Activated naive CD4-positive, alpha-beta T cell treated with anti-CD3 and anti-CD28 coated beads for 36 hours (primary cell): Measurements from ENCODE around the gene AURKA. TPM values are rescaled to one million over a fixed set of nuclear protein-coding genes. Genes with fewer than 3 reads are reported as not detected.
"Not testable (repeated sequence)": the region's sequence is repeated elsewhere in the genome, so short reads cannot be mapped to it uniquely, and the experiment has no call there.

Experiments
- CTCF ChIA-PET: fragments of 350-600 bp; sonication (Branson Sonifier 250); formaldehyde crosslinking; loops from one replicate; lab custom pipeline; 2021; ENCODE audit warnings: antibody characterized with exemption; lab: Charles Lee
- DNase-seq: peaks from one replicate; pipeline ENCODE4 v3.0.0-alpha.2; 2020
- H3K27ac Mint-ChIP-seq: one replicate; pipeline ENCODE4 v1.8.0; 2021; ENCODE audit warnings: mild to moderate bottlenecking, mixed read lengths
- H3K27me3 Mint-ChIP-seq: one replicate; pipeline ENCODE4 v1.8.0; 2021; ENCODE audit warnings: low read depth, mixed read lengths
- H3K36me3 Mint-ChIP-seq: one replicate; pipeline ENCODE4 v1.8.0; 2021; ENCODE audit warnings: low read depth, mixed read lengths
- H3K4me1 Mint-ChIP-seq: one replicate; pipeline ENCODE4 v1.8.0; 2021; ENCODE audit warnings: low read depth, mixed read lengths
- H3K4me3 Mint-ChIP-seq: one replicate; pipeline ENCODE4 v1.8.0; 2021; ENCODE audit warnings: mild to moderate bottlenecking, moderate library complexity, mixed read lengths
- H3K9me3 Mint-ChIP-seq: one replicate; pipeline ENCODE4 v1.8.0; 2021; ENCODE audit warnings: mixed read lengths
- intact Hi-C: fragments of 100-400 bp; cut with micrococcal nuclease; formaldehyde crosslinking; loops from one replicate; pipeline ENCODE4 v1.15.1; 2023
- total RNA-seq, 2 experiments: library from RNA; stranded (reverse); gene quantifications; one replicate each; pipeline ENCODE4 v1.2.3, GENCODE V29; 2021

Gene AURKA
- total RNA-seq, 2 experiments from 2014 or later, result 115 to 121 TPM

- H3K4me1 Mint-ChIP-seq, result peaks cover 31% of the 10 kb centered on the region
- H3K4me3 Mint-ChIP-seq, result no peak overlapping the region
- no peaks in the 10 kb centered on the region for H3K27me3 Mint-ChIP-seq
- no peaks in the 10 kb centered on the region for H3K9me3 Mint-ChIP-seq
- peaks cover 52% of the 10 kb centered on the region for H3K36me3 Mint-ChIP-seq
- CTCF ChIA-PET, result no interaction called here
- intact Hi-C loops, result no loop called here
- DNase-seq, result no peak
- no peak overlapping the region for H3K27ac Mint-ChIP-seq
Measured at GRCh38 chr20:56406910-56407309, 14.9 kb upstream of the AURKA start.

DNA sequence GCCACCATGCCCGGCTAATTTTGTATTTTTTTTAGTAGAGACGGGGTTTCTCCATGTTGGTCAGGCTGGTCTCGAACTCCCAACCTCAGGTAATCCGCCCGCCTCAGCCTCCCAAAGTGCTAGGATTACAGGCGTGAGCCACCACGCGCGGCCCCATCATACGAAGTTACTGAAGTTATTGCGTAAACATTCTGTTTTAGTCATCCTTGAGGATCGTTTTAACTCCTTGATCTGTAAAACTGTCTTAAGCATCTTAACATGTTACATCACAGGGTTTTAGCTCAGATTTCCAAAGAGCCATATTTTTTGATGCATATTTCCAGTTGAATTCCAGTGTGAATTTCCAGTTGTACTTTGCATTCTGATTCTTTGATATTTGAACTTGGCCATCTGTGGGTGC lies 13.3 kb upstream of the AURKA start:
- peak overlapping the region; percentile 24 for H3K27ac Mint-ChIP-seq
- peaks cover 57% of the 10 kb centered on the region for H3K36me3 Mint-ChIP-seq
- H3K27me3 Mint-ChIP-seq, H3K9me3 Mint-ChIP-seq, intact Hi-C loops, H3K4me3 Mint-ChIP-seq, DNase-seq: not testable (repeated sequence)
- CTCF ChIA-PET, result interaction anchor here (0.8 kb wide), 1 partner anchor 10 kb away, joined by 3 read pairs; no protein-coding TSS in a partner anchor
- H3K4me1 Mint-ChIP-seq, result peaks cover 19% of the 10 kb centered on the region

DNA sequence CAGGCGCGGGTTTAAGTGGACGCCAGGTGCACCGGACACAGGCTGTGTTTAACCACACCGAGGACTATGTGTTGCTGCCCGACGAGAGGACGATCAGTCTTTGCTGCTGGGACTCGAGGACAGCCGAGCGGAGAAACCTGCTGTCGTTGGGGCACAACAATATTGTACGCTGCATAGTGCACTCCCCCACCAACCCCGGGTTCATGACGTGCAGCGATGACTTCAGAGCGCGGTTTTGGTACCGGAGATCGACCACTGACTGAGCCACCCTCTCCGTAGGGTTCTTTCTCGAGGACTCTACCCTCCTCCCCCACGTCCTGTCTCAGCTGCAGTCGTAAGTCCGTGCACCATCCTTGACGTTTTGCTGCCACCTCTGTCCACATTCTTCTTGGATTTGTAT lies 11.4 kb upstream of the AURKA start:
- peak overlapping the region; percentile 41 for H3K27ac Mint-ChIP-seq
- DNase-seq, result no peak

DNA sequence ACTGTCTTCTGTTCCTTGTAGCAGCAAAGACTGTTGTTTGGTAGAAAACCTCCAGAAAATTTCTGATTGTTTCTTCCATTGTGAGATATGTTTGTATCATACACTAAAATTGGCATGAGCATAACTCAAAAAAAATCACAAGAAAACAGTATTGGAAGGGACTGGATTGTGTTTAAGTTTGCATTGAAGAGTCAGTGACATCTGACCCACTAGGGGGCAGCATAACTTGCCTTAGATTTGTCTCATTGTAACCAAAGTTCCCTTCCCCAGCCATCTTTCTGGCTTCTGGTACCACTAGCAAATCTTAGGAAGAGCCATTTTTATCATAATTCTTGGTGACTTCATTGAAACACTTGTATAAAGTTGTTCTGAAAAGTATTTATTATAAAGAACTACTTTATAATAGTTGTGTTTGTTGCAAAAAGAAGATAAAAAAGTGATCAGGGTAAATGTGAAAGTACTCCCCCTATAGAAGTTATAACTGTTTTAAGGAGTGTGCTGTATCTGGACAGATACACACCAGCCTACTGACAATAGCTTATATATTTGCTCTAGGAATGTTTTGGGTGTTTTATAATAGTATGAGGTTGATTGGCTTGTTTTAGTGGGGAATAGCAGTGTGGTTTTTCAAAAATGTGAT lies 8.1 kb upstream of the AURKA start:
- Mint-ChIP-seq H3K36me3 (peaks cover 62% of the 10 kb centered on the region), H3K4me3 (no peak overlapping the region), H3K9me3 (no peaks in the 10 kb centered on the region), H3K27ac (no peak overlapping the region), H3K4me1 (peaks cover 26% of the 10 kb centered on the region), H3K27me3 (no peaks in the 10 kb centered on the region)
- CTCF ChIA-PET, result interaction anchor here (0.9 to 1.5 kb wide), 6 partner anchors 12 to 91 kb away, joined by 3 to 6 read pairs (median 4); partner anchors contain the start of genes CASS4 and RTF2
- intact Hi-C loops, result loop anchor here (5.0 kb wide), 1 partner anchor 102 kb away; no protein-coding TSS in a partner anchor
- DNase-seq, result peak; percentile 80

More for the DNA sequence above, 11.4 kb upstream of the AURKA start:
- peaks cover 23% of the 10 kb centered on the region for H3K4me1 Mint-ChIP-seq
- H3K27me3 Mint-ChIP-seq, result no peaks in the 10 kb centered on the region
- CTCF ChIA-PET, result no interaction called here
- intact Hi-C loops, result loop anchor here (5.0 kb wide), 1 partner anchor 99 kb away; no protein-coding TSS in a partner anchor
- H3K36me3 Mint-ChIP-seq, result peaks cover 64% of the 10 kb centered on the region
- H3K9me3 Mint-ChIP-seq, result no peaks in the 10 kb centered on the region
- H3K4me3 Mint-ChIP-seq, result no peak overlapping the region

- peaks cover 40% of the 10 kb centered on the region for H3K4me1 Mint-ChIP-seq
- CTCF ChIA-PET, result interaction anchor here (0.7 to 1.3 kb wide), 3 partner anchors 18 to 44 kb away, joined by 3 to 4 read pairs (median 3); no protein-coding TSS in a partner anchor
Measured at GRCh38 chr20:56395166-56395565, 3.2 kb upstream of the AURKA start.

GRCh38 chr20:56393653-56394052 lies 1.6 kb upstream of the AURKA start:
- no peaks in the 10 kb centered on the region for H3K9me3 Mint-ChIP-seq
- no peaks in the 10 kb centered on the region for H3K27me3 Mint-ChIP-seq
- intact Hi-C loops, result no loop called here
- no peak for DNase-seq
- H3K4me3 Mint-ChIP-seq, result no peak overlapping the region
- H3K36me3 Mint-ChIP-seq, result peaks cover 57% of the 10 kb centered on the region
- H3K27ac Mint-ChIP-seq, result no peak overlapping the region
- H3K4me1 Mint-ChIP-seq, result peaks cover 34% of the 10 kb centered on the region
- CTCF ChIA-PET, result interaction anchor here (0.9 to 1.1 kb wide), 2 partner anchors 18 to 44 kb away, joined by 3 read pairs; partner anchors contain the start of gene CASS4

More at GRCh38 chr20:56395166-56395565, 3.2 kb upstream of the AURKA start:
- no peak overlapping the region for H3K27ac Mint-ChIP-seq
- intact Hi-C loops, result no loop called here
- no peaks in the 10 kb centered on the region for H3K27me3 Mint-ChIP-seq
- no peak for DNase-seq
- no peak overlapping the region for H3K4me3 Mint-ChIP-seq
- peaks cover 55% of the 10 kb centered on the region for H3K36me3 Mint-ChIP-seq
- H3K9me3 Mint-ChIP-seq, result no peaks in the 10 kb centered on the region

- Mint-ChIP-seq H3K4me3 (no peak overlapping the region), H3K9me3 (no peaks in the 10 kb centered on the region), H3K4me1 (peaks cover 34% of the 10 kb centered on the region), H3K27me3 (no peaks in the 10 kb centered on the region), H3K27ac (no peak overlapping the region), H3K36me3 (peaks cover 58% of the 10 kb centered on the region)
- DNase-seq, result peak; percentile 32
- intact Hi-C loops, result loop anchor here (1.0 kb wide), 5 partner anchors 19 to 123 kb away; partner anchors contain the start of genes CASS4, FAM210B and RTF2
- CTCF ChIA-PET, result interaction anchor here (0.9 to 1.1 kb wide), 3 partner anchors 19 to 71 kb away, joined by 3 to 4 read pairs (median 3); partner anchors contain the start of gene CASS4
Measured at GRCh38 chr20:56392881-56393482, 967 bp upstream of the AURKA start.

GRCh38 chr20:56391596-56392131 lies 351 bp downstream of the AURKA start:
- intact Hi-C loops, result loop anchor here (1.0 kb wide), 5 partner anchors 21 to 125 kb away; partner anchors contain the start of genes CASS4, FAM210B and RTF2

GRCh38 chr20:56391037-56391436 lies 978 bp downstream of the AURKA start:
- intact Hi-C loops, result no loop called here
- Mint-ChIP-seq H3K27ac (no peak overlapping the region), H3K9me3 (no peaks in the 10 kb centered on the region), H3K4me3 (no peak overlapping the region), H3K36me3 (peaks cover 62% of the 10 kb centered on the region), H3K4me1 (peaks cover 31% of the 10 kb centered on the region), H3K27me3 (no peaks in the 10 kb centered on the region)
- DNase-seq, result no peak
- CTCF ChIA-PET, result interaction anchor here (1.2 kb wide), 1 partner anchor 21 kb away, joined by 4 read pairs; the partner anchor contains the start of gene CASS4

More at GRCh38 chr20:56391596-56392131, 351 bp downstream of the AURKA start:
- H3K27me3 Mint-ChIP-seq, result no peaks in the 10 kb centered on the region
- no peak for DNase-seq
- H3K9me3 Mint-ChIP-seq, result no peaks in the 10 kb centered on the region
- peaks cover 57% of the 10 kb centered on the region for H3K36me3 Mint-ChIP-seq
- CTCF ChIA-PET, result interaction anchor here (0.7 to 1.2 kb wide), 3 partner anchors 21 to 101 kb away, joined by 3 to 4 read pairs (median 4); partner anchors contain the start of gene CASS4
- no peak overlapping the region for H3K27ac Mint-ChIP-seq
- no peak overlapping the region for H3K4me3 Mint-ChIP-seq
- peaks cover 31% of the 10 kb centered on the region for H3K4me1 Mint-ChIP-seq

GRCh38 chr20:56390396-56390795 lies 1.6 kb downstream of the AURKA start:
- Mint-ChIP-seq H3K4me1 (peaks cover 27% of the 10 kb centered on the region), H3K36me3 (peaks cover 62% of the 10 kb centered on the region)
- H3K9me3 Mint-ChIP-seq, H3K4me3 Mint-ChIP-seq, CTCF ChIA-PET, H3K27me3 Mint-ChIP-seq, intact Hi-C loops, DNase-seq, H3K27ac Mint-ChIP-seq: not testable (repeated sequence)

GRCh38 chr20:56389807-56390206 lies 2.2 kb downstream of the AURKA start:
- intact Hi-C loops, result no loop called here
- Mint-ChIP-seq H3K9me3 (no peaks in the 10 kb centered on the region), H3K27me3 (no peaks in the 10 kb centered on the region), H3K36me3 (peaks cover 59% of the 10 kb centered on the region), H3K4me1 (peaks cover 21% of the 10 kb centered on the region), H3K27ac (no peak overlapping the region), H3K4me3 (peak overlapping the region; percentile 16)
- no peak for DNase-seq
- CTCF ChIA-PET, result no interaction called here

DNA sequence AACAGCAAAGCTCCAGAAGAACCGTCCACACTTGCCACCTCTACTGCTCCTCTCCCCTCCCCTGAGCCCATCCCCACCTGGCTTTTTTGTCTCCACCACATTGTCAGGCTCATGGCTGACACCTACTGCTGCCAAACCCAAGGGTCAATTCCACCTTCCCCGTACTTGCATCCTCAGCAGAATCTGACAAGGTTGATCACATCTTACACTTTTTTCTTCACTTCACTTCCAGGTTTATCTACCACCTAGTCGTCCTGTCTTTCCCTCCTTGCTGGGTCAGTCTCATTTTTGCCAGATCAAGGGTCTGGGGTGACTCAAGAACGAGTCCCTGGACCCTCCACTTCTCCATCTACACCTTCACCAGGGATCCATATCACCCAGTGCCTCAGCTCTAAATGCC lies 3.1 kb downstream of the AURKA start:
- intact Hi-C loops, result no loop called here
- Mint-ChIP-seq H3K27me3 (no peaks in the 10 kb centered on the region), H3K4me3 (no peak overlapping the region), H3K27ac (no peak overlapping the region), H3K4me1 (peaks cover 16% of the 10 kb centered on the region), H3K9me3 (no peaks in the 10 kb centered on the region), H3K36me3 (peaks cover 61% of the 10 kb centered on the region)
- no peak for DNase-seq
- CTCF ChIA-PET, result no interaction called here
